Astrocyte (in vitro differentiated cells and primary cell): ENCODE measurements around the gene DIO1.

Source experiments
- CTCF ChIP-seq: IDR thresholded peaks from 2 replicates; pipeline ENCODE4 v1.5.1; 2011; ENCODE audit warnings: low read depth, mild to moderate bottlenecking, inconsistent platforms, low read length, moderate library complexity; ENCODE audit not compliant: insufficient read depth
- EZH2 ChIP-seq: IDR thresholded peaks from 2 replicates; pipeline ENCODE4 v1.6.1; 2012; ENCODE audit warnings: mild to moderate bottlenecking, low read length, inconsistent platforms; ENCODE audit not compliant: insufficient read depth

DNA sequence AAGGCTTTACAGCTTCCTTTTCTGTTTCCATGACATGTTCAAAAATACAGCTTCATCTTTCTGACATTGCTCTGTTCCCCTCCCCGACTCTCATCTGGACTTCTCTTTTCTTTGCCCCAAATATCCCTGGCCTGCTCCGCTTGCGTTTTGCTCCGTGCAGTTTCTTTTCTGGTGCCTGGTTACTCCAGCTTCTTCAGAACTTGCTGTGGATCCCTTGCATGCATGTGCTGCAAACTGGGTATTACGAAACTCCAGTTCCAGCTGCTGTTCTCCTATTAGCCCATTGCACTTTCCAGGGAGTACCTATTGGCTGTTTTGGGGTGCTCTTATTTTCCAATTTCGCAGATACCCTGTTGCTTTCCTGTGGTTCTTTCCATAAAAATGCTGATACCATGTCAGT lies 46.0 kb upstream of the DIO1 start:
- TF ChIP-seq CTCF: no peak
- TF ChIP-seq EZH2: no peak
